ENCODE results near the gene ENPP6. TPM values are rescaled to one million over a fixed set of nuclear protein-coding genes. Genes with fewer than 3 reads are reported as not detected.

The ENPP6 gene
- total RNA-seq, 1 donor from 2014 or later = not detected

DNA sequence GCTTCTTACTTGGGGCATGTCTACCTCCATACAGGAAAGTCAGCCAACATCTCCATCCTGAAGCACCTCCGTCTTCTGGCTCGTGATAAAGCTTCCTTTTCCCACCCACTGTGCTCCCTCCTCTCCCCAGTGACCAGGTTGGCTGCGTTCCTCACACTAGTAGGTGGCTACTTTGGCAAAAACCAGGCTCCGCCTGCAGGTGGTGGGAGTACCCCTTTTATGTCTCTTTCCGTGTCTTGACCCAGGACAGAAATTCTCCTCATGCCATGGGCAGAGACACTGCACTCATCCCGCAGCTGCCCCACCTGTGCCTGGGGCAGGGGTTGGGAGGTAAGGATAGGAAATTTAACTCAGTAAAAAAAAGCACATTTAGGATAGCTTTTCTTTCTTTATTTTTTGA lies 50.9 kb downstream of the ENPP6 start:
- Mint-ChIP-seq H3K4me3 (ENCODE audit: low read depth) (no peak overlapping the region), H3K4me1 (ENCODE audit: low read depth) (peaks cover 2% of the 10 kb centered on the region), H3K27ac (no peak overlapping the region)

DNA sequence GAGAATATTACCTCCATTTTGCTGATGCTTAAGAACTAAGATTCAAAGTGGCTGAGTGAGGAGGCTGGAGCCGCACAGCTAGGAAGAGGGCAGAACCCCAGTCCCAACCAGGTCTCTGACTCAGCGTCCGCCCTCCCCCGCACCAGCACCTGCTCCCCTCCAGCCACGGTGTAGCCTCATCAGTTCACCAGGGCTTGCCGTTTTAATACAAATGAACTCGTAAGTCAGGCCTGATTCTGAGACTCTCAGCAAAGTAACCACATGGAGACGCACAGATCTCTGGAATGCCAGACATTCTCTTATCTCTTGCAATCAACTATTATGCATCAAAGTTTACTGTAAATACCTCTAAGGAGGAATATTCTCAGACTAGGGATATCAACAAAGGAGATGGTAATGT lies 52.4 kb downstream of the ENPP6 start:
- Mint-ChIP-seq H3K36me3 (ENCODE audit: insufficient read depth) (no peaks in the 10 kb centered on the region), H3K4me1 (ENCODE audit: low read depth) (peaks cover 2% of the 10 kb centered on the region), H3K27me3 (peaks cover 64% of the 10 kb centered on the region), H3K4me3 (ENCODE audit: low read depth) (no peak overlapping the region), H3K9me3 (ENCODE audit: low read depth) (peaks cover 4% of the 10 kb centered on the region), H3K27ac (no peak overlapping the region)
- no peak for DNase-seq (ENCODE audit: low spot score, unreplicated experiment)
- TF ChIP-seq, protein P1, sequence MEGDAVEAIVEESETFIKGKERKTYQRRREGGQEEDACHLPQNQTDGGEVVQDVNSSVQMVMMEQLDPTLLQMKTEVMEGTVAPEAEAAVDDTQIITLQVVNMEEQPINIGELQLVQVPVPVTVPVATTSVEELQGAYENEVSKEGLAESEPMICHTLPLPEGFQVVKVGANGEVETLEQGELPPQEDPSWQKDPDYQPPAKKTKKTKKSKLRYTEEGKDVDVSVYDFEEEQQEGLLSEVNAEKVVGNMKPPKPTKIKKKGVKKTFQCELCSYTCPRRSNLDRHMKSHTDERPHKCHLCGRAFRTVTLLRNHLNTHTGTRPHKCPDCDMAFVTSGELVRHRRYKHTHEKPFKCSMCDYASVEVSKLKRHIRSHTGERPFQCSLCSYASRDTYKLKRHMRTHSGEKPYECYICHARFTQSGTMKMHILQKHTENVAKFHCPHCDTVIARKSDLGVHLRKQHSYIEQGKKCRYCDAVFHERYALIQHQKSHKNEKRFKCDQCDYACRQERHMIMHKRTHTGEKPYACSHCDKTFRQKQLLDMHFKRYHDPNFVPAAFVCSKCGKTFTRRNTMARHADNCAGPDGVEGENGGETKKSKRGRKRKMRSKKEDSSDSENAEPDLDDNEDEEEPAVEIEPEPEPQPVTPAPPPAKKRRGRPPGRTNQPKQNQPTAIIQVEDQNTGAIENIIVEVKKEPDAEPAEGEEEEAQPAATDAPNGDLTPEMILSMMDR (IDR thresholded peaks at IDR 0.05; ENCODE audit: unreplicated experiment) = no peak

More for the DNA sequence above, 50.9 kb downstream of the ENPP6 start:
- TF ChIP-seq, protein P1 (IDR thresholded peaks at IDR 0.05; ENCODE audit: unreplicated experiment) = no peak
- no peaks in the 10 kb centered on the region for H3K36me3 Mint-ChIP-seq (ENCODE audit: insufficient read depth)
- H3K27me3 Mint-ChIP-seq = peaks cover 73% of the 10 kb centered on the region
- no peak for DNase-seq (ENCODE audit: low spot score, unreplicated experiment)
- H3K9me3 Mint-ChIP-seq (ENCODE audit: low read depth) = no peaks in the 10 kb centered on the region

DNA sequence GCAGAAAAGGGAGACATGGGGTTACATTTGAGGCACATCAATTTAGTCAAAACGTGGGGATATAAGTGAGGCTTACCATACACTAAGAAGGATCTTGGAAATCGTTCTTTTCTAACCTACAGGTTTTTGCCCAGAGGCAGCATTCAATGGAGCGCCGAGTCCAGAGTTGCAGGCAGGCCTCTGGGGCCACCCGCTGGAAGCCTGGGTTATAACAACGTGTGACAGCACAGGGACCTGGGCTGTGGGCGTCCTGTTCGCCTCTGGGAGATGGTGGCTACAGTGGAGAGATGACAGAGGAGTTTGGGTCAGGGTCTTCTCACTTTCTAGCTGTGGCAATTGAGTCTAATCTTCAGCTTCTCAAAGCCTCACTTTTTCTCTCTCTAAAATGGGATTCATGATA lies 53.9 kb downstream of the ENPP6 start:
- Mint-ChIP-seq H3K4me1 (ENCODE audit: low read depth) (peaks cover 2% of the 10 kb centered on the region), H3K27ac (no peak overlapping the region), H3K9me3 (ENCODE audit: low read depth) (peaks cover 4% of the 10 kb centered on the region), H3K4me3 (ENCODE audit: low read depth) (no peak overlapping the region), H3K27me3 (peaks cover 53% of the 10 kb centered on the region), H3K36me3 (ENCODE audit: insufficient read depth) (no peaks in the 10 kb centered on the region)
- peak; percentile 64 for DNase-seq (ENCODE audit: low spot score, unreplicated experiment)
- TF ChIP-seq, protein P1 (IDR thresholded peaks at IDR 0.05; ENCODE audit: unreplicated experiment) = peak; percentile 91

DNA sequence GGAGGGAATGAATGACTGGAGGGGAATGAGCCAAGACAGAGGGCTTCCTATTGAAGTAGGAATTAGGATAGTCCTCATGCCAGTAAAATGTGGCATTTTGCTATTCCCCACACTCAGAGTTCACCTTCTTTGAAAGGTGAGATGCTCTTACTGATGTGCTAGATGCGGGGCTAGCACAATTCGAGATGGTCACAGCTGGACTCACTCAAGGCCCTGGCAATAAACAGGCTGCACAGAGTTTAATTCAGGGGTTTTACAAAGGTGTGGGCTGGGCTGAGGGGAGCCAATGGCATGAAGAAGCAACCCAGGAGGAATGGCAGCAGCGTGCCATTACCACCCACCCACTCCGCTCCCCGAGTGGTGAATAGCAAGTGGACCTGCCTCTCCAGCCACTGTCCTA lies 55.1 kb downstream of the ENPP6 start:
- H3K9me3 Mint-ChIP-seq (ENCODE audit: low read depth) = peaks cover 4% of the 10 kb centered on the region
- no peak overlapping the region for H3K4me3 Mint-ChIP-seq (ENCODE audit: low read depth)

DNA sequence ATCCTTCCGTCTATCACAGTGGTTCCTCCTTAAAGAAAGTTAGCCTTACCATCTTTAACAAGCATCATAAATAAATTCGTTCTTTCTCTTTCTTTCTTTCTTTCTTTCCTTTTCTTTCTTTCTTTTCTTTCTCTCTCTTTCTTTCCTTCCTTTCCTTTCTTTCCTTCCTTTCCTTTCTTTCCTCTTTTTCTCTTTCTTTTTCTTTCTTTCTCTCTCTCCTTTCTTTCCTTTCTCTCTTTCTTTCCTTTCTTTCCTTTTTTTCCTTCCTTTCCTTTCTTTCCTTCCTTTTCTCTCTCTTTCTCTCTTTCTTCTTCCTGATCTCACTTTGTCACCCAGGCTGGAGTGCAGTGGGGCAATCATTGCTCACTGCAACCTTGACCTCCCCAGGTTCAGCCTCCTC lies 60.4 kb downstream of the ENPP6 start:
- TF ChIP-seq, protein P1 (IDR thresholded peaks at IDR 0.05; ENCODE audit: unreplicated experiment) = no peak
- no peaks in the 10 kb centered on the region for H3K4me1 Mint-ChIP-seq (ENCODE audit: low read depth)
- peaks cover 4% of the 10 kb centered on the region for H3K9me3 Mint-ChIP-seq (ENCODE audit: low read depth)
- no peak for DNase-seq (ENCODE audit: low spot score, unreplicated experiment)
- no peak overlapping the region for H3K27ac Mint-ChIP-seq
- H3K27me3 Mint-ChIP-seq = peaks cover 23% of the 10 kb centered on the region
- H3K4me3 Mint-ChIP-seq (ENCODE audit: low read depth) = no peak overlapping the region
- no peaks in the 10 kb centered on the region for H3K36me3 Mint-ChIP-seq (ENCODE audit: insufficient read depth)

More for the DNA sequence above, 55.1 kb downstream of the ENPP6 start:
- Mint-ChIP-seq H3K27ac (no peak overlapping the region), H3K36me3 (ENCODE audit: insufficient read depth) (no peaks in the 10 kb centered on the region), H3K4me1 (ENCODE audit: low read depth) (no peaks in the 10 kb centered on the region), H3K27me3 (peaks cover 46% of the 10 kb centered on the region)
- TF ChIP-seq, protein P1 (IDR thresholded peaks at IDR 0.05; ENCODE audit: unreplicated experiment) = no peak
- no peak for DNase-seq (ENCODE audit: low spot score, unreplicated experiment)

All from progenitor cell of endocrine pancreas (in vitro differentiated cells).